SH-SY5Y (cell line): Measurements from ENCODE around the gene VRTN.

Experiments
- GATA2 ChIP-seq: IDR thresholded peaks from 2 replicates; pipeline ENCODE4 v1.6.1; 2011; ENCODE audit warnings: mild to moderate bottlenecking, low read depth, low read length
- GATA3 ChIP-seq: IDR thresholded peaks from 2 replicates; pipeline ENCODE4 v1.6.1; 2011; ENCODE audit warnings: low read depth, mild to moderate bottlenecking, low read length, moderate library complexity

GRCh38 chr14:74347795-74348100 lies 523 bp upstream of the VRTN start:
- TF ChIP-seq GATA3, result no peak
- no peak for TF ChIP-seq GATA2
